Measurements from ENCODE around the gene ARNT2.

DNA sequence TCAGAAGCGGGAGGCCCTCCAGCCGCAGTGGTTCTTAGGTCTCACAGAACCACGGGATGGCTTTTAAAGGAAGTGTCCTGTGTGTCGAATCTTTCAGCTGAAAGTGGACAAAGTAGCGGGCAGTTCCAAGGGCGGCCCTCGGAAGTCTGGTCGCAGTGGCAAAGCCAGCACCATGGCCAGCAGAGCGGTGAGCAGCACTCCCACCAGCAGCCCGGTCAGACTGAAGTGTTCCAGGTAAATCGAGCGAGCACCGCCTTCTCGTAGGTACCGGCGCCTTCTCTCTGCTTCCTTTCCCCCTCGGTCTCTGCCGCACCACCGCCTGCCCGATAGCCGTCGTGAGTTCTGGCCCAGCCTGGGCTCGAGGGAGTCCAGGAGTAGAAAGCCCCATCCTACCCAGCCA lies 187.3 kb downstream of the ARNT2 start:
- TF ChIP-seq, protein P1, sequence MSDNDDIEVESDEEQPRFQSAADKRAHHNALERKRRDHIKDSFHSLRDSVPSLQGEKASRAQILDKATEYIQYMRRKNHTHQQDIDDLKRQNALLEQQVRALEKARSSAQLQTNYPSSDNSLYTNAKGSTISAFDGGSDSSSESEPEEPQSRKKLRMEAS (IDR thresholded peaks at IDR 0.05; ENCODE audit: low read depth, low read length), result no peak
- TF ChIP-seq CTCF (IDR thresholded peaks at IDR 0.05; ENCODE audit: low read depth, low read length), result no peak
- no peak for TF ChIP-seq POLR2A (IDR thresholded peaks at IDR 0.05; ENCODE audit: extremely low read depth, insufficient read length)
- no peak for TF ChIP-seq MYC (IDR thresholded peaks at IDR 0.05; ENCODE audit: low read depth, low read length)

Data from NB4 (cell line).